ENCODE results near the gene EGLN1.

EGLN1 gene

DNA sequence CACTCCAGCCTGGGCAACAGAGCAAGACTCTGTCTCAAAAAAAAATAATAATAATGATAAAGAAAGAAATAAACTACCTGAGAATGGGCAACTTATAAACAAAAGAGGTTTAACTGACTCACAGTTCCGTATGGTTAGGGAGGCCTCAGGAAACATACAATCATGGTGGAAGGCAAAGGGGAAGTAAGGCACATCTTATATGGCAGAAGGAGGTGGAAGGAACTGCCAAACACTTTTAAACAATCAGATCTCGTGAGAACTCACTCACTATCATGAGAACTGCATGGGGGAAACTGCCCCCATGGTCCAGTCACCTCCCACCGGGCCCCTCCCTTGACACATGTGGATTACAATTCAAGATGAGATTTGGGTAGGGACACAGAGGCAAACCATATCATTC lies 6.3 kb upstream of the EGLN1 start:
- TF ChIP-seq CTCF (IDR thresholded peaks at IDR 0.05; ENCODE audit: low read depth, low read length): no peak
- no peak overlapping the region for H3K4me3 ChIP-seq (ENCODE audit: low read depth, low read length)

GRCh38 chr1:231424950-231425805 lies 3.1 kb upstream of the EGLN1 start:
- no peak overlapping the region for H3K4me3 ChIP-seq (ENCODE audit: low read depth, low read length)
- no peak for TF ChIP-seq CTCF (IDR thresholded peaks at IDR 0.05; ENCODE audit: low read depth, low read length)

DNA sequence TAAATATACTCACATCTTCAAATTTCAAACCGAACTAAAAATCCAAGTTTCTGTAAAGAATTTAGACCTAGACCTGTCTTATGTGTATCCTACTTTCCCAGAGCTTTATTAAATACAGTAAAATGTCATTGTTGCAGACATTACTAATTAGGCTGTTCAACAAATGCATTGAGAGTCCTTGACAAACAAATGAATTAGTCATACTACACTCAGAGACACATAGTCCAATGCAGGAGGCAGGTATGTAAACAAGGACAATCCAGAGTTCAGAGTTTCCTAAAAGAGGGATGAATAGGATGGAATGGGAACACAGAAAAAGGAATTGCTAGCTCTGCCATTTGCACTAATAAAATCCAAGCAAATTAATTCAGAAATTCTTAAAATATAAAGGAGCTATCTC lies 1.6 kb upstream of the EGLN1 start:
- TF ChIP-seq CTCF (IDR thresholded peaks at IDR 0.05; ENCODE audit: low read depth, low read length): no peak
- H3K4me3 ChIP-seq (ENCODE audit: low read depth, low read length): no peak overlapping the region

DNA sequence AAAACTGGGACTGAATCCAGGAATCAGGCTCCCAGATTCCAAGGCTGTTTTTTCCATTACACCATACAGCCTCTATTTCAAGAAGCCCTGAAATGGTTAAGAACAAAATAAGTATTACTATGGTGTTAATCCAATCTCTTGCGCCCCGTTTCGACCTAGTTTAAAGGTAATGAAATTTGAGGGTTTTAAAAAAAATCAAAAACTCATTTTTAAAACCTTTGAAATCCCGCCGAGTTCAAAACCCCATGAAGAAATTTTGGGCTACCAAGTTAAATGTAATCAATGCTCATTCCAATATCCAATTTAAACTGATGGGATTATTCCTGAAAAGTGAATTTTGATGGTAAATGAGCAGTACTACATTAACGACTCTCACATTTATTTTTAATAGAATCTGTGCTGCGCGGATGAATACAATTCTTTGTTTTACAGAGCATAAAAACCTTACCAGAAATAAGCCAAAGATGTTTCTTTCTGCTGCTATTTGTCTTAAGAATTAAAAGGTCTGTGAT lies 767 bp upstream of the EGLN1 start:
- H3K4me3 ChIP-seq (ENCODE audit: low read depth, low read length): peak overlapping the region; percentile 67
- TF ChIP-seq CTCF (IDR thresholded peaks at IDR 0.05; ENCODE audit: low read depth, low read length): no peak

DNA sequence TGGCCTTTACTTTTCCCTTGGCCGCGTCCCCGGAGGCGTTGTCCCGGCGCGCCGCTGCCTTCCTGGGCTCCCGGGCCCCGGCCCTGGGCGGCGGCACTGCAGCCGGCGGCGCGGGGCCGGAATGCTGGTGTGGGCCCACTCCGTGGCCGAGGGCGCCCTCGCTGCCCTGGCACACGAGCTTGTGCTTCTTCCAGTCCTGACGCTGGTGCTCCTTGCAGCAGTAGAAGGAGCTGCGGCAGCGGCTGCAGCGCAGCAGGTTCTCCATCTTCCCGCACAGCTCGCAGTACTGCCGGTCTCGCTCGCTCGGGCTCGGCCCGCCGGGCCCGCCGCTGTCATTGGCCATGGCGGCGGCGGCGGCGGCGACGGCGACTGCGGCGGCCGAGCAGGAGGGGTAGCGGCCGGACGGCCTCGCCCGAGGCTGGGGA lies 529 bp downstream of the EGLN1 start:
- peak overlapping the region; percentile 87 for H3K4me3 ChIP-seq (ENCODE audit: low read depth, low read length)
- TF ChIP-seq CTCF (IDR thresholded peaks at IDR 0.05; ENCODE audit: low read depth, low read length): no peak

GRCh38 chr1:231420959-231421545 lies 1.0 kb downstream of the EGLN1 start:
- H3K4me3 ChIP-seq (ENCODE audit: low read depth, low read length): peak overlapping the region; percentile 87
- no peak for TF ChIP-seq CTCF (IDR thresholded peaks at IDR 0.05; ENCODE audit: low read depth, low read length)
